Measurements from ENCODE around the gene PIGU. TPM values are rescaled to one million over a fixed set of nuclear protein-coding genes. Genes with fewer than 3 reads are reported as not detected.

Gene PIGU
- total and polyA plus RNA-seq, 9 of the 15 experiments (the other 6 are each of a cell fraction or from before 2014, with no cell fraction given): 6.5 to 100 (median 28.1) TPM

DNA sequence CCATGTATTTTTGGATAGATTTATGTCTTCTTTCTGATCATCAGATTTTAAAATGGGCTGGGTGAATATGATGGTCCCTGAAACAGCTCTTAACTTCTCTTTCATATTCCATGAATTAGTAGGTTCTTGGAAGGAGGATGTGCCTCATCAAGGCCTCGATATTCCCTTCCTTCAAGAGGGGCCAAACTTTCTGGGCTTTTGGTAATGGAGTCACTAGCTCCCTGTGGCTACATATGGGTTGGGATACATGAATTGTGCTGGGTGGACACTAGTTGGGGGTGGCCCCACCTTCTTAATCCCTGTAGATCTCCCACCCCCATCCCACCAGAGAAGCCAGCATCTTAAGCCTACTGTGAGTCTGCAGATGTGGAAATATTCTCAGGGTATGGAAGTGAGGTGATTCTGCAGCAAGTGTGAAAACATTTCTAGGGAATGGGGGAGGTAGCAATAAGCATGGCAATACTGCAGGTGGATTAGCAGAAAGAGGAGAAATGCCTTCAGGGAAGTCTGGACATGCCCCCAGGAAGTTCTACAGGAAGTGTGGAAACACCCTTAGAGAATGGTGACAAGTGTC is 29.5 kb upstream of the PIGU start:
- ChIA-PET CTCF (ENCODE audit: low intra/inter-chr PET ratio) (no interaction called here), POLR2A (interaction anchor here (0.7 to 2.0 kb wide), 3 partner anchors 15 to 167 kb away, joined by 3 to 7 read pairs (median 6); partner anchors contain the start of gene NCOA6)
- no peak overlapping the region for H2AFZ ChIP-seq (ENCODE audit: low read depth, low read length)
- H3K27me3 ChIP-seq (ENCODE audit: control insufficient read depth in 2 of 2, insufficient read depth in 2 of 2, low read length in 2 of 2): no peaks in the 10 kb centered on the region
- in situ Hi-C loops (cut with MboI): loop anchor here (10.0 kb wide), 2 partner anchors 172 to 392 kb away; no protein-coding TSS in a partner anchor
- no peak for FAIRE-seq
- H4K20me1 ChIP-seq (replicated peaks; ENCODE audit: control insufficient read depth, insufficient read depth, low read length): no peaks in the 10 kb centered on the region
- BruUV-seq (replicated peaks): no TSS peak
- no peak overlapping the region for H3K4me2 ChIP-seq (ENCODE audit: insufficient read depth, low read length)
- no peak for DNase-seq (ENCODE audit: extremely low read depth in 1 of 4, low spot score in 3 of 4)
- intact Hi-C loops (cut with micrococcal nuclease): loop anchor here (5.0 kb wide), 1 partner anchor 514 kb away; no protein-coding TSS in a partner anchor
- peaks cover 16 to 38% of the 10 kb centered on the region in 2 experiments for H3K4me1 ChIP-seq (replicated peaks in 1 of 2; ENCODE audit: control insufficient read depth in 2 of 2, insufficient read depth in 2 of 2, low read length in 2 of 2)
- no peak for TF ChIP-seq ZNF696 (CRISPR knock-in tag; conservative IDR thresholded peaks at IDR 0.05)
- TF ChIP-seq, protein P1, sequence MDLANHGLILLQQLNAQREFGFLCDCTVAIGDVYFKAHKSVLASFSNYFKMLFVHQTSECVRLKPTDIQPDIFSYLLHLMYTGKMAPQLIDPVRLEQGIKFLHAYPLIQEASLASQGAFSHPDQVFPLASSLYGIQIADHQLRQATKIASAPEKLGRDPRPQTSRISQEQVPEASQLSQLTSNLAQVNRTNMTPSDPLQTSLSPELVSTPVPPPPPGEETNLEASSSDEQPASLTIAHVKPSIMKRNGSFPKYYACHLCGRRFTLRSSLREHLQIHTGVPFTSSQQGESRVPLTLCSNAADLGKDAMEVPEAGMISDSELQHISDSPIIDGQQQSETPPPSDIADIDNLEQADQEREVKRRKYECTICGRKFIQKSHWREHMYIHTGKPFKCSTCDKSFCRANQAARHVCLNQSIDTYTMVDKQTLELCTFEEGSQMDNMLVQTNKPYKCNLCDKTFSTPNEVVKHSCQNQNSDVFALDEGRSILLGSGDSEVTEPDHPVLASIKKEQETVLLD (IDR thresholded peaks at IDR 0.05): no peak
- TF ChIP-seq TEAD4 (IDR thresholded peaks at IDR 0.05; ENCODE audit: low read length): no peak
- no peak for TF ChIP-seq TEAD4 (CRISPR knock-in tag; IDR thresholded peaks at IDR 0.05; ENCODE audit: borderline replicate concordance)
- TF ChIP-seq TEAD1 (CRISPR knock-in tag; IDR thresholded peaks at IDR 0.05): no peak
- TF ChIP-seq, protein P2, sequence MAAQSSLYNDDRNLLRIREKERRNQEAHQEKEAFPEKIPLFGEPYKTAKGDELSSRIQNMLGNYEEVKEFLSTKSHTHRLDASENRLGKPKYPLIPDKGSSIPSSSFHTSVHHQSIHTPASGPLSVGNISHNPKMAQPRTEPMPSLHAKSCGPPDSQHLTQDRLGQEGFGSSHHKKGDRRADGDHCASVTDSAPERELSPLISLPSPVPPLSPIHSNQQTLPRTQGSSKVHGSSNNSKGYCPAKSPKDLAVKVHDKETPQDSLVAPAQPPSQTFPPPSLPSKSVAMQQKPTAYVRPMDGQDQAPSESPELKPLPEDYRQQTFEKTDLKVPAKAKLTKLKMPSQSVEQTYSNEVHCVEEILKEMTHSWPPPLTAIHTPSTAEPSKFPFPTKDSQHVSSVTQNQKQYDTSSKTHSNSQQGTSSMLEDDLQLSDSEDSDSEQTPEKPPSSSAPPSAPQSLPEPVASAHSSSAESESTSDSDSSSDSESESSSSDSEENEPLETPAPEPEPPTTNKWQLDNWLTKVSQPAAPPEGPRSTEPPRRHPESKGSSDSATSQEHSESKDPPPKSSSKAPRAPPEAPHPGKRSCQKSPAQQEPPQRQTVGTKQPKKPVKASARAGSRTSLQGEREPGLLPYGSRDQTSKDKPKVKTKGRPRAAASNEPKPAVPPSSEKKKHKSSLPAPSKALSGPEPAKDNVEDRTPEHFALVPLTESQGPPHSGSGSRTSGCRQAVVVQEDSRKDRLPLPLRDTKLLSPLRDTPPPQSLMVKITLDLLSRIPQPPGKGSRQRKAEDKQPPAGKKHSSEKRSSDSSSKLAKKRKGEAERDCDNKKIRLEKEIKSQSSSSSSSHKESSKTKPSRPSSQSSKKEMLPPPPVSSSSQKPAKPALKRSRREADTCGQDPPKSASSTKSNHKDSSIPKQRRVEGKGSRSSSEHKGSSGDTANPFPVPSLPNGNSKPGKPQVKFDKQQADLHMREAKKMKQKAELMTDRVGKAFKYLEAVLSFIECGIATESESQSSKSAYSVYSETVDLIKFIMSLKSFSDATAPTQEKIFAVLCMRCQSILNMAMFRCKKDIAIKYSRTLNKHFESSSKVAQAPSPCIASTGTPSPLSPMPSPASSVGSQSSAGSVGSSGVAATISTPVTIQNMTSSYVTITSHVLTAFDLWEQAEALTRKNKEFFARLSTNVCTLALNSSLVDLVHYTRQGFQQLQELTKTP (IDR thresholded peaks at IDR 0.05; ENCODE audit: low read depth in 1 of 2, partially characterized antibody in 2 of 2): no peak
- TF ChIP-seq KLF6 (CRISPR knock-in tag; IDR thresholded peaks at IDR 0.05; ENCODE audit: borderline replicate concordance): no peak
- TF ChIP-seq, protein P3, sequence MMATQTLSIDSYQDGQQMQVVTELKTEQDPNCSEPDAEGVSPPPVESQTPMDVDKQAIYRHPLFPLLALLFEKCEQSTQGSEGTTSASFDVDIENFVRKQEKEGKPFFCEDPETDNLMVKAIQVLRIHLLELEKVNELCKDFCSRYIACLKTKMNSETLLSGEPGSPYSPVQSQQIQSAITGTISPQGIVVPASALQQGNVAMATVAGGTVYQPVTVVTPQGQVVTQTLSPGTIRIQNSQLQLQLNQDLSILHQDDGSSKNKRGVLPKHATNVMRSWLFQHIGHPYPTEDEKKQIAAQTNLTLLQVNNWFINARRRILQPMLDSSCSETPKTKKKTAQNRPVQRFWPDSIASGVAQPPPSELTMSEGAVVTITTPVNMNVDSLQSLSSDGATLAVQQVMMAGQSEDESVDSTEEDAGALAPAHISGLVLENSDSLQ (IDR thresholded peaks at IDR 0.05): no peak
- no peak for TF ChIP-seq XRCC5 (IDR thresholded peaks at IDR 0.05; ENCODE audit: low read depth, low read length)
- TF ChIP-seq FOXA1 (IDR thresholded peaks at IDR 0.05; ENCODE audit: borderline replicate concordance): no peak
- H3K79me2 ChIP-seq (ENCODE audit: control insufficient read depth, insufficient read depth, low read length): no peaks in the 10 kb centered on the region
- ATAC-seq: no peak
- no peaks in the 10 kb centered on the region for H3K9me3 ChIP-seq (replicated peaks; ENCODE audit: control insufficient read depth, insufficient read depth, low read depth, low read length)
- no peak overlapping the region for H3K9ac ChIP-seq (ENCODE audit: insufficient read depth in 1 of 2, low read depth in 2 of 2, low read length in 2 of 2)
- no peak overlapping the region for H3K27ac ChIP-seq (ENCODE audit: extremely low read depth, low read depth, low read length)
- H3K4me3 ChIP-seq: no peak overlapping the region
- WGBS (ENCODE audit: insufficient coverage, low coverage, missing lambda C conversion rate): 42% methylated on average over 1 of the region's 1 CpG
- H3K9me1 ChIP-seq (ENCODE audit: control insufficient read depth, insufficient read depth, low read length): no peaks in the 10 kb centered on the region
- no peaks in the 10 kb centered on the region; the same call in 2 of the 3 replicates for H3K36me3 ChIP-seq (ENCODE audit: control insufficient read depth, insufficient read depth, low read length)

Measured in K562 (cell line).